22Rv1 (cell line): ENCODE results near the gene HP.

Experiments
- CTCF ChIP-seq: fragments of 450-650 bp; IDR thresholded peaks from 2 replicates; pipeline ENCODE4 v1.5.1; 2017; ENCODE audit warnings: mild to moderate bottlenecking
- ZFX ChIP-seq: fragments of 450-650 bp; IDR thresholded peaks from 2 replicates; pipeline ENCODE4 v1.6.1; 2017; ENCODE audit warnings: antibody characterized with exemption, borderline replicate concordance

- TF ChIP-seq CTCF (no peak), ZFX (no peak)
Measured at GRCh38 chr16:72012607-72013006, 41.7 kb upstream of the HP start.
